ENCODE data around the gene DCLK1.
"Not testable (repeated sequence)": the region's sequence is repeated elsewhere in the genome, so short reads cannot be mapped to it uniquely, and the experiment has no call there.

DCLK1 gene

GRCh38 chr13:35979361-35979951 is 151.7 kb downstream of the DCLK1 start:
- Histone ChIP-seq H3K36me3 (ENCODE audit: control insufficient read depth, low read depth, low read length) (no peaks in the 10 kb centered on the region), H3K4me3 (ENCODE audit: low read length) (no peak overlapping the region), H3K27ac (ENCODE audit: low read length) (no peak overlapping the region), H3K9ac (ENCODE audit: low read length) (no peak overlapping the region), H3K9me3 (ENCODE audit: control insufficient read depth, low read depth, low read length) (peaks cover 5% of the 10 kb centered on the region), H3K27me3 (ENCODE audit: control insufficient read depth, insufficient read depth, low read length) (no peaks in the 10 kb centered on the region), H3K4me1 (ENCODE audit: control insufficient read depth, low read depth, low read length) (peaks cover 5% of the 10 kb centered on the region)

DNA sequence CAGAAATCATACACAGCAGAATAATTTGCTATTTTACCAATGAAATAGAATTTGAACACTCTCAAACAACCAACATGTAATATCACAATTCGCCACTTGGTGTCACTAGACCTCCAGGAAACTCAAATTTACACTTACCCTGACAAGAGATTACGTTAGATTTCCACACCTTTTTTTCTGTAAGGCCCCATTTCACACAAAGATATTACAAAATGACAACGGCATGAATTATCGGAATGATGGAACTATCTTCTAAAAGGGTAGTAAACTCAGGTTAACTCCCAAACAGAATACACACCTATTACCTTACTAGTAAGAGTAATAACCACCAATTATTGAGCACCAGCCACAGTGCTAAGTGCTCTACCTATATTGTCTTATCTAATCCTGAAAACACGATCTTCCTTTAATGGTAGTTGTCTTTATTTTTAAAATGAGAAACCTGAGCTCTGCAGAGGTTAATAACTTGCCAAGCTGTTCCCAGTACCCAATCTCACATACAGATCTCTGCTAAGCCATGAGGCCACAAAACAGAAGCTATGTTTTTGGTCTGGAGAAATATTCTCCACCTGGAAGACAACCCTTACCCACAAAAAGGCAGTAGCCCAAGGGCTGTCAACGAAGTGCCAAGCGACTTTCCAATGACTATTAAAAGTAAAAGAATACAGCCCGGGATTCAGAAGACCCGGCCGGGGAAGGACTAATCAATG is 152.4 kb downstream of the DCLK1 start:
- no peak overlapping the region for H3K4me3 ChIP-seq (ENCODE audit: low read length)
- no peak overlapping the region for H3K27ac ChIP-seq (ENCODE audit: low read length)
- no peaks in the 10 kb centered on the region for H3K27me3 ChIP-seq (ENCODE audit: control insufficient read depth, insufficient read depth, low read length)
- peaks cover 5% of the 10 kb centered on the region for H3K9me3 ChIP-seq (ENCODE audit: control insufficient read depth, low read depth, low read length)
- H3K9ac ChIP-seq (ENCODE audit: low read length), result no peak overlapping the region
- no peaks in the 10 kb centered on the region for H3K36me3 ChIP-seq (ENCODE audit: control insufficient read depth, low read depth, low read length)
- H3K4me1 ChIP-seq (ENCODE audit: control insufficient read depth, low read depth, low read length), result no peaks in the 10 kb centered on the region

DNA sequence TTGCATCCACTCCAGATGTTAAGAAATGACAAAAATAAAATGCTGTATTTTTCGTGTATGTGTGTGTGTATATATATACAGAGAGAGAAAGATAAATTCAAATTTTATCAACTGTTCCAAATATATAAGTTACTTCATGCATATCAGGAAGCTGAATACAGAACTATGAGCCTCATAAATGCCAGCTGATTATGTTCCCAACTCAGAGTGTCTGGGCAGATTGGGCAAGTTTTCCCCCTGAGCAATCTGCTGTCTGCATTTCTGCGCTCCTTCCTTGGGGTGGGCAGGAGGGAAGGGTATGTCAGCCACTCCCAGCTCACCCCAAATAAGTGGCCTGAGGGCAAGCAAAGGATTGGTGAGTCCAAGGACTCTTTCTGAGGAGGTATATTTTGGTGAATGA is 154.1 kb downstream of the DCLK1 start:
- no peak overlapping the region for H3K27ac ChIP-seq (ENCODE audit: low read length)
- H3K4me1 ChIP-seq (ENCODE audit: control insufficient read depth, low read depth, low read length), result no peaks in the 10 kb centered on the region
- no peaks in the 10 kb centered on the region for H3K27me3 ChIP-seq (ENCODE audit: control insufficient read depth, insufficient read depth, low read length)
- no peak overlapping the region for H3K9ac ChIP-seq (ENCODE audit: low read length)
- no peak overlapping the region for H3K4me3 ChIP-seq (ENCODE audit: low read length)
- no peaks in the 10 kb centered on the region for H3K36me3 ChIP-seq (ENCODE audit: control insufficient read depth, low read depth, low read length)
- H3K9me3 ChIP-seq (ENCODE audit: control insufficient read depth, low read depth, low read length), result peaks cover 5% of the 10 kb centered on the region

GRCh38 chr13:35976126-35976525 is 155.1 kb downstream of the DCLK1 start:
- no peaks in the 10 kb centered on the region for H3K4me1 ChIP-seq (ENCODE audit: control insufficient read depth, low read depth, low read length)
- H3K9ac ChIP-seq (ENCODE audit: low read length), result no peak overlapping the region
- H3K4me3 ChIP-seq (ENCODE audit: low read length), result no peak overlapping the region
- peaks cover 5% of the 10 kb centered on the region for H3K9me3 ChIP-seq (ENCODE audit: control insufficient read depth, low read depth, low read length)
- no peak overlapping the region for H3K27ac ChIP-seq (ENCODE audit: low read length)
- H3K36me3 ChIP-seq (ENCODE audit: control insufficient read depth, low read depth, low read length), result no peaks in the 10 kb centered on the region
- no peaks in the 10 kb centered on the region for H3K27me3 ChIP-seq (ENCODE audit: control insufficient read depth, insufficient read depth, low read length)

- H3K4me3 ChIP-seq (ENCODE audit: low read length); H3K9me3 ChIP-seq (ENCODE audit: control insufficient read depth, low read depth, low read length); H3K9ac ChIP-seq (ENCODE audit: low read length); H3K27ac ChIP-seq (ENCODE audit: low read length); H3K27me3 ChIP-seq (ENCODE audit: control insufficient read depth, insufficient read depth, low read length); H3K36me3 ChIP-seq (ENCODE audit: control insufficient read depth, low read depth, low read length); H3K4me1 ChIP-seq (ENCODE audit: control insufficient read depth, low read depth, low read length): not testable (repeated sequence)
These were observed 164.2 kb downstream of the DCLK1 start for GRCh38 chr13:35966951-35967350.

DNA sequence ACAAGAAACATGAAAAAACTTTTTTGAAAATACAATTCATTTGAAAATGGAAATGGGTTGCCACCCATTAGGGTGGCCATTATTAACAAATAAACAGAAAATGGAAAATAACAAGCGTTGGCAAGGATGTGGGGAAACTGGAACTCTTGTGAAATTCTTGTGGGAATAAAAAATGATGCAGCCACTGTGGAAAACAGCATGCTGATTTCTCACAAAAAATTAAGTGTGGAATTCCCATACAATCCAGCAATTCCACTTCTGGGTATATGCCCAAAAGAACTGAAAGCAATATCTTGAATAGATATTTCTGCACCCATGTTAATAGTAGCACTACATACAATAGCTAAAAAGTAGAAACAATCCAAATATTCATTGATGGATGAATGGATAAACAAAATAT is 165.2 kb downstream of the DCLK1 start:
- H3K27ac ChIP-seq (ENCODE audit: low read length), result no peak overlapping the region
- H3K27me3 ChIP-seq (ENCODE audit: control insufficient read depth, insufficient read depth, low read length), result no peaks in the 10 kb centered on the region
- H3K4me3 ChIP-seq (ENCODE audit: low read length), result no peak overlapping the region
- no peaks in the 10 kb centered on the region for H3K9me3 ChIP-seq (ENCODE audit: control insufficient read depth, low read depth, low read length)
- H3K4me1 ChIP-seq (ENCODE audit: control insufficient read depth, low read depth, low read length), result no peaks in the 10 kb centered on the region
- no peaks in the 10 kb centered on the region for H3K36me3 ChIP-seq (ENCODE audit: control insufficient read depth, low read depth, low read length)
- H3K9ac ChIP-seq (ENCODE audit: low read length), result no peak overlapping the region

DNA sequence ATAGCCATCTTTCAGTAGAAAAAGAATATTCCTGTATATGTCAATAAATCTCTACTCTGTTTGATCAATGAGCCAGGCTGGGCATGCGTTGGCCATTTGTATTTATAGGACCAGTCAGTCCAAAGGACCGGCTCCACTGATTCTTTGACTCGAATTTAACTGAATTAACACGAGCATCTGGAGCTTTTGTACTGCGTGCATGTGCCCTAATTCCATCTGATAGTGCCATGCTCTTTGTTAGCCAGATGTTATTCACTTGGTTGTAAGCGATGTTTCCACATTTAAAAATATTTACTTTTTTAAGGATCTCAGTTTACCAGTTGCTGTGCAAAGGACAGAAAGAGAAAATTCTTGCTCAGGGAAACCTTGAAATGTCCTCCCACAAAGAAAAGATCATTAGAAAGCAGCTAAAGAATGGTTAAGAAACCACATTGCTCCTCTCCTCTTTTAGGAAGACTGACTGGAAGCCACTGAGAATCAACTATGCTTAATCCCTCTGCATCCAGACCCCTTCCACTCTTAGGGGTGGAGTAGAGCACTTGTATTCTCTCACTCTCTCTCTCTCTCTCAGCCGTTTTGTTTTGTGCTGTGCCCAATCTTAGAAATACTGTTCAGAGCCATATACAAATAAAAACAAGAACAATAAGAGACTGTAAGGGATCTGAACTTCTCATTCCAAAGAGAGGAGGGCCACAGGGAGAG is 165.8 kb downstream of the DCLK1 start:
- Histone ChIP-seq H3K9ac (ENCODE audit: low read length) (no peak overlapping the region), H3K36me3 (ENCODE audit: control insufficient read depth, low read depth, low read length) (no peaks in the 10 kb centered on the region), H3K9me3 (ENCODE audit: control insufficient read depth, low read depth, low read length) (no peaks in the 10 kb centered on the region), H3K4me3 (ENCODE audit: low read length) (no peak overlapping the region), H3K4me1 (ENCODE audit: control insufficient read depth, low read depth, low read length) (no peaks in the 10 kb centered on the region), H3K27ac (ENCODE audit: low read length) (no peak overlapping the region), H3K27me3 (ENCODE audit: control insufficient read depth, insufficient read depth, low read length) (no peaks in the 10 kb centered on the region)

GRCh38 chr13:35964863-35965180 is 166.4 kb downstream of the DCLK1 start:
- H3K36me3 ChIP-seq (ENCODE audit: control insufficient read depth, low read depth, low read length), result no peaks in the 10 kb centered on the region
- no peaks in the 10 kb centered on the region for H3K9me3 ChIP-seq (ENCODE audit: control insufficient read depth, low read depth, low read length)
- H3K9ac ChIP-seq (ENCODE audit: low read length), result no peak overlapping the region
- no peaks in the 10 kb centered on the region for H3K4me1 ChIP-seq (ENCODE audit: control insufficient read depth, low read depth, low read length)
- no peak overlapping the region for H3K27ac ChIP-seq (ENCODE audit: low read length)
- H3K4me3 ChIP-seq (ENCODE audit: low read length), result no peak overlapping the region
- H3K27me3 ChIP-seq (ENCODE audit: control insufficient read depth, insufficient read depth, low read length), result no peaks in the 10 kb centered on the region

- Histone ChIP-seq H3K27ac (ENCODE audit: low read length) (no peak overlapping the region), H3K9me3 (ENCODE audit: control insufficient read depth, low read depth, low read length) (no peaks in the 10 kb centered on the region), H3K9ac (ENCODE audit: low read length) (no peak overlapping the region), H3K27me3 (ENCODE audit: control insufficient read depth, insufficient read depth, low read length) (no peaks in the 10 kb centered on the region), H3K4me3 (ENCODE audit: low read length) (no peak overlapping the region), H3K36me3 (ENCODE audit: control insufficient read depth, low read depth, low read length) (no peaks in the 10 kb centered on the region), H3K4me1 (ENCODE audit: control insufficient read depth, low read depth, low read length) (no peaks in the 10 kb centered on the region)
These were observed 166.9 kb downstream of the DCLK1 start for GRCh38 chr13:35964011-35964862.

- Histone ChIP-seq H3K27ac (ENCODE audit: low read length) (no peak overlapping the region), H3K36me3 (ENCODE audit: control insufficient read depth, low read depth, low read length) (no peaks in the 10 kb centered on the region), H3K9me3 (ENCODE audit: control insufficient read depth, low read depth, low read length) (no peaks in the 10 kb centered on the region)
These were observed 169.5 kb downstream of the DCLK1 start for GRCh38 chr13:35961461-35962220.

GRCh38 chr13:35961002-35961401 is 170.2 kb downstream of the DCLK1 start:
- no peak overlapping the region for H3K9ac ChIP-seq (ENCODE audit: low read length)
- H3K4me1 ChIP-seq (ENCODE audit: control insufficient read depth, low read depth, low read length), result no peaks in the 10 kb centered on the region
- H3K9me3 ChIP-seq (ENCODE audit: control insufficient read depth, low read depth, low read length), result no peaks in the 10 kb centered on the region
- no peak overlapping the region for H3K4me3 ChIP-seq (ENCODE audit: low read length)
- no peaks in the 10 kb centered on the region for H3K36me3 ChIP-seq (ENCODE audit: control insufficient read depth, low read depth, low read length)
- H3K27ac ChIP-seq (ENCODE audit: low read length), result no peak overlapping the region
- no peaks in the 10 kb centered on the region for H3K27me3 ChIP-seq (ENCODE audit: control insufficient read depth, insufficient read depth, low read length)

More at GRCh38 chr13:35961461-35962220, 169.5 kb downstream of the DCLK1 start:
- H3K27me3 ChIP-seq (ENCODE audit: control insufficient read depth, insufficient read depth, low read length), result no peaks in the 10 kb centered on the region
- H3K4me1 ChIP-seq (ENCODE audit: control insufficient read depth, low read depth, low read length), result no peaks in the 10 kb centered on the region
- no peak overlapping the region for H3K9ac ChIP-seq (ENCODE audit: low read length)
- no peak overlapping the region for H3K4me3 ChIP-seq (ENCODE audit: low read length)
